ENCODE data around the gene ASPHD1. TPM values are rescaled to one million over a fixed set of nuclear protein-coding genes. Genes with fewer than 3 reads are reported as not detected.
"Not testable (repeated sequence)": the region's sequence is repeated elsewhere in the genome, so short reads cannot be mapped to it uniquely, and the experiment has no call there.

Gene ASPHD1
- total RNA-seq, 2 donors from 2014 or later: 4.7 to 8.2 TPM

DNA sequence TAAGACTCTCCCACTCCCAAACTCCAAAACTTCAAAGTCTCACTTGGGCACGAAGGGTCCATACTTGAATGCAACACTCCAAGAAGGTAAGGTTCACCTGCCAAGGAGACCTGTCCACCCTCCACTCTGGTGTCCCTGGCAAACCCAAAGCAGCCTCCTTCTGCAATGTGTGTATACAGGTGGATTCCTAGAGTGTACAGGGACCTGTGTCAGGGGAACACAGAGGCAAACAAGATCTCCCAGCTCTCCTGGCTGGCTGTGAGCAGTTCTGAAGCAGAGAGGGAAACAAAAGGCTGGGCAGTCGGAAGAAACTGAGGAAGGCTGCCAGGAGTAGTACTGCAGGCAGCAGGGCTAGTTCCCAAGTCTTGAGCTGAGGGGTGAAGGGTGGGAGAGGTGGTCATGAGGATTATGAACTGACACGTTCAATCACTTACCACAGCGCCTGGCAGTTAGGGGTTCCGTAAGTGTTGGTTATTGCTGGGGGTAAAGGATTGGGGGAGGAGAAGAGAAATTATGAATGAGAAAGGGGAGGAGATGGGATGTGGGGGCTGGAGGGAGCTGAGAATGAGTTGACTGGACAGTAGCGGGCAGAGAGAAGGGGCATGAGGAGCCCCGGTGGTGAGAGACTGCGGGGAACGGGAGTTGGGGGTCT lies 24.9 kb downstream of the ASPHD1 start:
- WGBS, 2 donors: 3 to 7% methylated on average over 9 of the region's 9 CpGs
- intact Hi-C loops (cut with DNase I): no loop called here
- DNase-seq: no peak
- no peak for ATAC-seq
- H3K4me1 ChIP-seq: peaks cover 23% of the 10 kb centered on the region
- peak overlapping the region in 2 of 4 donors; percentile 70 to 90 for H3K27ac ChIP-seq
- H3K27me3 ChIP-seq: no peaks in the 10 kb centered on the region
- peak overlapping the region; percentile 91 to 98 for H3K4me3 ChIP-seq
- TF ChIP-seq POLR2A (IDR thresholded peaks at IDR 0.05): no peak
- TF ChIP-seq, protein P1, sequence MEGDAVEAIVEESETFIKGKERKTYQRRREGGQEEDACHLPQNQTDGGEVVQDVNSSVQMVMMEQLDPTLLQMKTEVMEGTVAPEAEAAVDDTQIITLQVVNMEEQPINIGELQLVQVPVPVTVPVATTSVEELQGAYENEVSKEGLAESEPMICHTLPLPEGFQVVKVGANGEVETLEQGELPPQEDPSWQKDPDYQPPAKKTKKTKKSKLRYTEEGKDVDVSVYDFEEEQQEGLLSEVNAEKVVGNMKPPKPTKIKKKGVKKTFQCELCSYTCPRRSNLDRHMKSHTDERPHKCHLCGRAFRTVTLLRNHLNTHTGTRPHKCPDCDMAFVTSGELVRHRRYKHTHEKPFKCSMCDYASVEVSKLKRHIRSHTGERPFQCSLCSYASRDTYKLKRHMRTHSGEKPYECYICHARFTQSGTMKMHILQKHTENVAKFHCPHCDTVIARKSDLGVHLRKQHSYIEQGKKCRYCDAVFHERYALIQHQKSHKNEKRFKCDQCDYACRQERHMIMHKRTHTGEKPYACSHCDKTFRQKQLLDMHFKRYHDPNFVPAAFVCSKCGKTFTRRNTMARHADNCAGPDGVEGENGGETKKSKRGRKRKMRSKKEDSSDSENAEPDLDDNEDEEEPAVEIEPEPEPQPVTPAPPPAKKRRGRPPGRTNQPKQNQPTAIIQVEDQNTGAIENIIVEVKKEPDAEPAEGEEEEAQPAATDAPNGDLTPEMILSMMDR (IDR thresholded peaks at IDR 0.05): no peak
- H3K9me3 ChIP-seq: no peaks in the 10 kb centered on the region
- H3K36me3 ChIP-seq (replicated peaks in 1 of 2; ENCODE audit: insufficient read depth in 1 of 2, low read depth in 2 of 2): peaks cover 0 to 3% of the 10 kb centered on the region in 2 donors

DNA sequence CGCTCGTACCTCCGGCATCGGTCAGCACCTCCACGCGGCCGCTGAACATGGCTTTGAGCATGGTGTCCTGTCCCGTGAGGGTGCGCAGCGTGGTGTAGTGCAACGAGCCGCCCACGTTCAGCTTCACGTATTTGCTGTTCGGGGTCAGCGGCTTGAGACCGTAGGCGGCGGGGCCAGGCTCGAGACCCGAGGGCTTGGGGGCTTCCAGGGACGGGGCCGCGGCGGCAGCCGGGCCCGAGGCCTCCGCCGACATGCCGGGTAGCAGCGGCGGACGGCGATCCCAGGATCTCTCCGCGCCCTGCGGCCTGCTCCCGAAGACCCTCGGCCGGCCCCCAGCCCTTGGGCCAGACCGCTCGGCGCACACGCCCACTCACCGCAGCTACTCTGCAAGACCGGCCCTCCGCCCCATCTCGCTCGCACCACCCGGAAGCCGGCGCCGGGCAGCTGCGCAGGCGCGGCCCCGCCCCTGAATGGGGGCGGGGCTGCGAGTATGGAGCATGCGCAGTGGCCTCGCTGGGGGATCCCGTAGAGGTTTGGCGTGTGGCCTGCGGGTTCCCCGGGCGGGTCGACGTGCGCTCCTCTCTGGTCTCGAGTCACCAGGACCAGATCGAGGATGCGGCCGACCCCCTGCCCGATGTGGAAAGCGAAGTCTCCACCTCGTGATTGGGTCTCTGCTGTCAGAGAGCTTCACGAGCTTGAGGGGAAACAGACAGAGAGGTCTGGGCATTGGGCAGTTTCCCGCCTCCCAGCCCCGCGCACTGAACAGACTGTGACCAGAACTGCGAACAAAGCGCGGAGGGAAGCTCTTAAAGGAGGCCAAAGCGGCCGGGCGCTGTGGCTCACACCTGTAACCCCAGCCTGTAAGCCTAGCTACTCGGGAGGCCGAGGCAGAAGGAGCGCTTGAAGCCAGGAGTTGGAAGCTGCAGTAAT lies 25.8 kb downstream of the ASPHD1 start, which contains the start of gene KCTD13:
KCTD13 (minus strand) TSS at position 446 of the 930 bp plus-strand sequence; CDS start at position 253, 193 bp downstream.
- intact Hi-C loops (cut with DNase I): no loop called here
- TF ChIP-seq POLR2A (IDR thresholded peaks at IDR 0.05): peak; percentile 58 to 91 (median 86)
- TF ChIP-seq, protein P1 (IDR thresholded peaks at IDR 0.05): no peak
- H3K27ac ChIP-seq: peak within 1 kb of the TSS; percentile 70 to 94 (median 85)

DNA sequence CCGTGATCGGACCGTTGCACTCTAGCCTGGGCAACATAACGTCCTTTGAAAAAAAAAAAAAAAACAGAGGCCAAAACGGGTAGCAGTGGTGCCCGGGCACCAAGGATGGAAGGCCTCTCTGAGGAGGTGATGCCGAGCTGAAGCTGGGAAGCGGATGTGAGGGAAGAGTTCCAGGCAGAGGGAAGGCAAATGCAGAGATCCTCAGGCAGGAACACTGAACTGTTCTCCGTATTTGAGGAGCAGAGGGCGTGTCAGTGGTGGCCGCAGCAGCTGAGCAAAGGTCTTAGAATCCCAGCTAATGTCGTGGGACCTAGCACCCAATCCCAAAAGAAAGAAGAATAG lies 26.4 kb downstream of the ASPHD1 start:
- Histone ChIP-seq H3K27me3 (no peaks in the 10 kb centered on the region), H3K9me3 (no peaks in the 10 kb centered on the region), H3K4me1 (peaks cover 23% of the 10 kb centered on the region), H3K36me3 (replicated peaks in 1 of 2; ENCODE audit: insufficient read depth in 1 of 2, low read depth in 2 of 2) (no peaks in the 10 kb centered on the region), H3K4me3 (peak overlapping the region; percentile 91 to 98), H3K27ac (peak overlapping the region; percentile 70 to 94 (median 85))
- WGBS, 2 donors: 0 to 3% methylated on average over 12 of the region's 12 CpGs
- peak; percentile 39 for ATAC-seq
- TF ChIP-seq, protein P1 (IDR thresholded peaks at IDR 0.05): no peak
- no peak for TF ChIP-seq POLR2A (IDR thresholded peaks at IDR 0.05)
- peak; percentile 39 to 63 (median 58) for DNase-seq
- intact Hi-C loops (cut with DNase I): no loop called here

More for the DNA sequence above, 25.8 kb downstream of the ASPHD1 start, which contains the start of gene KCTD13:
- 0 to 2% methylated on average over 15 to 88 of the region's 89 CpGs for WGBS, 2 donors
- DNase-seq: peak; percentile 83 to 87 (median 86)
- H3K9me3 ChIP-seq: no peaks in the 10 kb centered on the region
- peak within 1 kb of the TSS; percentile 91 to 98 for H3K4me3 ChIP-seq
- peak; percentile 95 for ATAC-seq
- no peaks in the 10 kb centered on the region for H3K27me3 ChIP-seq
- H3K4me1 ChIP-seq: peaks cover 23% of the 10 kb centered on the region
- no peaks in the 10 kb centered on the region for H3K36me3 ChIP-seq (replicated peaks in 1 of 2; ENCODE audit: insufficient read depth in 1 of 2, low read depth in 2 of 2)

DNA sequence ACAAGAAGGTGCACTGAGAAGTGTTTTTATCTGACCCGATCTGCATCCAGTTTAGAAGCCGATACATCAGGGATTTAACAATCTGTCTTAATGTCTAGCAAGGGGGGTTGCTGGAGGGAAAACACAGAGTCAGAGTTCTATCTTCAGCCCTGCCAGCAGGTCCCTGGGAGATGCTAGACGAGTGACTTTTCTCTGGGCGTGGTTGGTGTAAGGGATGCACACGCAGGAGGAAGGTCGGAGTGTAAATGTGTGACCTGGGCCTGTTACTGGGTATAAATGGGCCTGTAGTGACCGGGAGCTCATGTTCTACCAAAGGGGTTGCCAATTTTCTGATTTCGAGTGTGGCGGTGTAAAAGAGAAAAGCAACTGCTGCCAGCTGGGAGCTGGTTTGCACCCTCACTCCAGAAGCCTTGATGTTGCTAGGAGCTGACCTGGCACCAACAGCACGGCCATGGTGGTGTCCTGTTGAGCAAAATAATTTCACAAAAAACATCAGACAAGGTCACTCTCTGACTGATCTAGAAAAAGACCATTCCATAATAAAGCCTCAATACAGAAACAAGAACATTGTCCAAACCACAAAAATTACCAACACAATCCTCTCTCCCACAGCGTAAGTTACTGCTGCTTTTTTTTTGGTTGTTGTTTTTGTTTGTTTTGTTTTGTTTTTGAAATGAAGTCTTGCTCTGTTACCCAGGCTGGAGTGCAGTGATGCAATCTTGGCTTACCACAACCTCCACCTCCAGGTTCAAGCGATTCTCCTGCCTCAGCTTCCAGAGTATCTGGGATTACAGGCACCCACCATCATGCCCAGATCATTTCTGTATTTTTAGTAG lies 27.0 kb downstream of the ASPHD1 start:
- no peak for TF ChIP-seq POLR2A (IDR thresholded peaks at IDR 0.05)
- TF ChIP-seq, protein P1 (IDR thresholded peaks at IDR 0.05): no peak
- H3K36me3 ChIP-seq (replicated peaks in 1 of 2; ENCODE audit: insufficient read depth in 1 of 2, low read depth in 2 of 2): no peaks in the 10 kb centered on the region
- no peaks in the 10 kb centered on the region for H3K9me3 ChIP-seq
- H3K27me3 ChIP-seq: no peaks in the 10 kb centered on the region
- WGBS, 2 donors: 47 to 48% methylated on average over 12 of the region's 12 CpGs
- DNase-seq: no peak
- H3K4me3 ChIP-seq: no peak overlapping the region
- ATAC-seq: no peak
- peak overlapping the region; percentile 35 to 94 (median 80) for H3K27ac ChIP-seq
- H3K4me1 ChIP-seq: peaks cover 23% of the 10 kb centered on the region
- intact Hi-C loops (cut with DNase I): no loop called here

DNA sequence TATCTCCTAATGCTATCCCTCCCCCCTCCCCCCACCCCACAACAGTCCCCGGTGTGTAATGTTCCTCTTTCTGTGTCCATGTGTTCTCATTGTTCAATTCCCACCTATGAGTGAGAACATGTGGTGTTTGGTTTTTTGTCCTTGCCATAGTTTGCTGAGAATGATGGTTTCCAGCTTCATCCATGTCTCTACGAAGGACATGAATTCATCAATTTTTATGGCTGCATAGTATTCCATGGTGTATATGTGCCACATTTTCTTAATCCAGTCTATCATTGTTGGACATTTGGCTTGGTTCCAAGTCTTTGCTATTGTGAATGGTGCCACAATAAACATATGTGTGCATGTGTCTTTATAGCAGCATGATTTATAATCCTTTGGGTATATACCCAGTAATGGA lies 31.5 kb downstream of the ASPHD1 start:
- ATAC-seq; intact Hi-C loops (cut with DNase I); H3K27me3 ChIP-seq; H3K4me1 ChIP-seq; DNase-seq; H3K9me3 ChIP-seq; H3K4me3 ChIP-seq; H3K36me3 ChIP-seq (replicated peaks in 1 of 2; ENCODE audit: insufficient read depth in 1 of 2, low read depth in 2 of 2); H3K27ac ChIP-seq: not testable (repeated sequence)
- 89 to 97% methylated on average over 2 of the region's 2 CpGs for WGBS, 2 donors
